Adrenal gland (tissue), 5 donors: ENCODE measurements around the gene NAB2.

Experiments
- CTCF ChIP-seq, 6 experiments: fragments of 450-650 bp in 4 of 6; fragments of 200-600 bp in 2 of 6; sonication (generic) in 1 of 6; IDR thresholded peaks; 1 replicate in 5 of 6; 2 replicates in 1 of 6; pipeline versions ENCODE4 v1.5.1 to v1.8.0; 2016 to 2021; ENCODE audit warnings: antibody characterized with exemption in 6 of 6, mild to moderate bottlenecking in 2 of 6, moderate library complexity in 1 of 6
- POLR2A ChIP-seq, 2 donors: fragments of 450-650 bp; IDR thresholded peaks; one replicate each; pipeline ENCODE4 v1.6.1; 2017; ENCODE audit warnings: antibody characterized with exemption in 2 of 2, mild to moderate bottlenecking in 2 of 2, moderate library complexity in 1 of 2
- donor health status: DM: no; HTN: no; CAD: no.

GRCh38 chr12:57046947-57047890, 41.7 kb upstream of the NAB2 start:
- TF ChIP-seq POLR2A (IDR thresholded peaks at IDR 0.05) (no peak), CTCF (IDR thresholded peaks at IDR 0.05) (no peak)
